Activated CD4-positive, alpha-beta T cell treated with anti-CD3 and anti-CD28 coated beads, Interleukin-2, Interleukin-6, amounts not matched to agents 100 ng/mL and 50 ng/mL, durations not matched to agents 16 hours and 8 hours (primary cell): Measurements from ENCODE around the gene LCE2D.

ENCODE experiments used
- DNase-seq: peaks from one replicate; pipeline ENCODE4 v3.0.0-alpha.2; 2020

LCE2D gene

DNA sequence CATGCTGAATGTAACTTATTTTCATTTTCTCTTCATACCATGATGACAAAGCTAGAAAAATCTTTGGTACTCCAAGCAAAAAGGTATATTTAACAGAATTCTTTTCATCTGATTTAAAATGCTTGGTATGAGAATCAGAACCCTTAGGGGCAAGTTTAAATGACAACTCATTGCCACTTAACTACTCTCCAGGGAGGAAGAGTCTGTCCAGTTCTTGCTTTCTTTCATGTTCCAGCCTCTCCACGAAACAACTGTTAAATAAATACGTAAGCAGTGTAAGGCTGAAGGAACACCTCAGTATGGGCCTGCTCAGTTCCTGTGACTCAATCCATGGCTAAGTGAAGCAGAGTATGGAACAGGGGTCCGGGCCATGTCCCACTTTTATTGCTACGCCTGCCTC, 36.6 kb downstream of the LCE2D start:
- DNase-seq = no peak

DNA sequence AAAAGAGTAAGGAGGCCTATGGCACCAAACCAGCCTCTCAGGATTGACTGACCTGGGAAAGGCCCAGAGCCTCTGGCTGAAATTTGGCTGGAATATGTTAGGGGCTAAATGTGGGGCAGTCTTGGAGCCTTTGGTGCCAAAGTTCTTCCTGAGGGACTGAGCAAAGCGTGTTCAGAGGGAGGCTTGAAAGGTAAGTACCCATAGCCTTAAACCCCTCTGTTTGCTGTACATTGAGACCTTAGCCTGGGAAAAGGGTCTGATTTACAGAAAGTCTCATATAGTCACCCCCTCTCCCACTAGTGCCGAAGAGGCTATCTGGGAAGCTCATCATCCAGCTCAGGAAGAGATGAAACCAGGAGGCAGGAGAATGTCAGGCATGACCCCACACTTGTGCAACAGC, 44.7 kb downstream of the LCE2D start, which contains the start of gene LCE4A:
TSS of gene LCE4A (plus strand) at position 301 of the 400 bp plus-strand sequence. CDS start 916 bp downstream, outside the sequence.
- no peak for DNase-seq
